Activated CD8-positive, alpha-beta memory T cell treated with anti-CD3 and anti-CD28 coated beads, Interleukin-2, amount 50 U/mL, for 1 hour (primary cell): ENCODE data around the gene TESPA1.
"Not testable (repeated sequence)": the region's sequence is repeated elsewhere in the genome, so short reads cannot be mapped to it uniquely, and the experiment has no call there.

ENCODE experiments used
- DNase-seq: peaks from one replicate; pipeline ENCODE4 v3.0.0-alpha.2; 2020; ENCODE audit errors: extremely low read depth

TESPA1 gene

GRCh38 chr12:54948171-54948570, 36.4 kb downstream of the TESPA1 start:
- no peak for DNase-seq

- no peak for DNase-seq
Measured at GRCh38 chr12:54945082-54945481, 39.5 kb downstream of the TESPA1 start.

- DNase-seq: not testable (repeated sequence)
Measured at GRCh38 chr12:54943292-54943691, 41.3 kb downstream of the TESPA1 start.

- no peak for DNase-seq
Measured at GRCh38 chr12:54941659-54942058, 42.9 kb downstream of the TESPA1 start.

- no peak for DNase-seq
Measured at GRCh38 chr12:54940727-54941315, 43.7 kb downstream of the TESPA1 start.

GRCh38 chr12:54937929-54938328, 46.6 kb downstream of the TESPA1 start:
- DNase-seq: no peak

GRCh38 chr12:54937376-54937775, 47.2 kb downstream of the TESPA1 start:
- no peak for DNase-seq

- no peak for DNase-seq
Measured at GRCh38 chr12:54936736-54937135, 47.8 kb downstream of the TESPA1 start.

- no peak for DNase-seq
Measured at GRCh38 chr12:54935235-54935951, 49.2 kb downstream of the TESPA1 start.

- no peak for DNase-seq
Measured at GRCh38 chr12:54934419-54934818, 50.1 kb downstream of the TESPA1 start.

GRCh38 chr12:54933376-54933775, 51.2 kb downstream of the TESPA1 start:
- no peak for DNase-seq

- no peak for DNase-seq
Measured at GRCh38 chr12:54932691-54933090, 51.9 kb downstream of the TESPA1 start.

GRCh38 chr12:54932038-54932437, 52.5 kb downstream of the TESPA1 start:
- no peak for DNase-seq

- no peak for DNase-seq
Measured at GRCh38 chr12:54929998-54930397, 54.6 kb downstream of the TESPA1 start.

GRCh38 chr12:54926246-54926645, 58.3 kb downstream of the TESPA1 start:
- no peak for DNase-seq

- DNase-seq: no peak
Measured at GRCh38 chr12:54924972-54925707, 59.4 kb downstream of the TESPA1 start.

GRCh38 chr12:54917001-54917488, 67.5 kb downstream of the TESPA1 start:
- no peak for DNase-seq
